ENCODE data around the gene RIMBP2. TPM values are rescaled to one million over a fixed set of nuclear protein-coding genes. Genes with fewer than 3 reads are reported as not detected.

RIMBP2 gene
- total RNA-seq, 1 donor from 2014 or later = 0.27 TPM

- no peak for TF ChIP-seq CTCF (IDR thresholded peaks at IDR 0.05)
- H3K27me3 ChIP-seq (ENCODE audit: low read depth) = peaks cover 9% of the 10 kb centered on the region
- H3K27ac ChIP-seq = no peak overlapping the region
- H3K4me3 ChIP-seq = no peak overlapping the region
- DNase-seq (no peak), ATAC-seq (peak; percentile 49 to 63)
- no peaks in the 10 kb centered on the region for H3K36me3 ChIP-seq
- H3K4me1 ChIP-seq = no peaks in the 10 kb centered on the region
- no peaks in the 10 kb centered on the region for H3K9me3 ChIP-seq
- intact Hi-C loops (cut with DNase I) = no loop called here
Measured at GRCh38 chr12:130633771-130634170, 82.3 kb downstream of the RIMBP2 start.

GRCh38 chr12:130632642-130633041, 83.5 kb downstream of the RIMBP2 start:
- TF ChIP-seq CTCF (IDR thresholded peaks at IDR 0.05) = no peak
- Histone ChIP-seq H3K4me3 (no peak overlapping the region), H3K9me3 (no peaks in the 10 kb centered on the region), H3K4me1 (no peaks in the 10 kb centered on the region), H3K27ac (no peak overlapping the region), H3K27me3 (ENCODE audit: low read depth) (peaks cover 9% of the 10 kb centered on the region), H3K36me3 (no peaks in the 10 kb centered on the region)
- ATAC-seq (peak in 1 of 2 donors; percentile 26), DNase-seq (no peak)
- intact Hi-C loops (cut with DNase I) = no loop called here

- Histone ChIP-seq H3K4me1 (no peaks in the 10 kb centered on the region), H3K9me3 (no peaks in the 10 kb centered on the region), H3K27ac (no peak overlapping the region), H3K27me3 (ENCODE audit: low read depth) (peaks cover 3% of the 10 kb centered on the region), H3K36me3 (no peaks in the 10 kb centered on the region), H3K4me3 (no peak overlapping the region)
- intact Hi-C loops (cut with DNase I) = no loop called here
- no peak for ATAC-seq
- TF ChIP-seq CTCF (IDR thresholded peaks at IDR 0.05) = no peak
- no peak for DNase-seq
Measured at GRCh38 chr12:130628304-130628703, 87.8 kb downstream of the RIMBP2 start.

- no peak for DNase-seq
- Histone ChIP-seq H3K4me3 (no peak overlapping the region), H3K36me3 (no peaks in the 10 kb centered on the region), H3K9me3 (no peaks in the 10 kb centered on the region), H3K27me3 (ENCODE audit: low read depth) (no peaks in the 10 kb centered on the region), H3K4me1 (no peaks in the 10 kb centered on the region), H3K27ac (no peak overlapping the region)
- TF ChIP-seq CTCF (IDR thresholded peaks at IDR 0.05) = no peak
- ATAC-seq = no peak
- intact Hi-C loops (cut with DNase I) = no loop called here
Measured at GRCh38 chr12:130627175-130627574, 88.9 kb downstream of the RIMBP2 start.

- TF ChIP-seq CTCF (IDR thresholded peaks at IDR 0.05) = no peak
- Histone ChIP-seq H3K4me3 (no peak overlapping the region), H3K27me3 (ENCODE audit: low read depth) (no peaks in the 10 kb centered on the region), H3K36me3 (no peaks in the 10 kb centered on the region), H3K4me1 (no peaks in the 10 kb centered on the region), H3K27ac (no peak overlapping the region), H3K9me3 (no peaks in the 10 kb centered on the region)
- DNase-seq (no peak), ATAC-seq (no peak)
- intact Hi-C loops (cut with DNase I) = no loop called here
Measured at GRCh38 chr12:130626601-130627000, 89.5 kb downstream of the RIMBP2 start.

GRCh38 chr12:130625201-130625600, 90.9 kb downstream of the RIMBP2 start:
- H3K36me3 ChIP-seq = no peaks in the 10 kb centered on the region
- DNase-seq (no peak), ATAC-seq (no peak)
- H3K4me3 ChIP-seq = no peak overlapping the region
- H3K9me3 ChIP-seq = no peaks in the 10 kb centered on the region
- H3K4me1 ChIP-seq = no peaks in the 10 kb centered on the region
- intact Hi-C loops (cut with DNase I) = no loop called here
- no peak overlapping the region for H3K27ac ChIP-seq
- TF ChIP-seq CTCF (IDR thresholded peaks at IDR 0.05) = no peak
- no peaks in the 10 kb centered on the region for H3K27me3 ChIP-seq (ENCODE audit: low read depth)
